Left lung (tissue), 10 donors: ENCODE data around the gene CACNA1E. TPM values are rescaled to one million over a fixed set of nuclear protein-coding genes. Genes with fewer than 3 reads are reported as not detected.

Source experiments
- ATAC-seq: fragments of 200-7000 bp; cut with Tn5 transposase; one replicate; pipeline ENCODE4 v1.9.1; 2020; ENCODE audit warnings: moderate library complexity
- DNase-seq, 4 donors: peaks; one replicate each; pipeline ENCODE4 v3.0.0-alpha.2; 2013 to 2020
- H3K27ac ChIP-seq, 2 donors: fragments of 200-600 bp; sonication (generic) in 1 of 2; one replicate each; pipeline versions ENCODE4 v1.5.0 to v1.8.0; 2020 to 2021
- H3K27me3 ChIP-seq, 2 donors: fragments of 200-600 bp; sonication (generic) in 1 of 2; one replicate each; pipeline versions ENCODE4 v1.5.0 to v1.8.0; 2020 to 2021
- H3K36me3 ChIP-seq, 2 donors: fragments of 200-600 bp; sonication (generic) in 1 of 2; one replicate each; pipeline versions ENCODE4 v1.5.0 to v1.8.0; 2020 to 2021
- H3K4me1 ChIP-seq, 2 donors: fragments of 200-600 bp; one replicate each; pipeline ENCODE4 v1.8.0; 2021
- H3K4me3 ChIP-seq, 2 donors: fragments of 200-600 bp; sonication (generic) in 1 of 2; one replicate each; pipeline versions ENCODE4 v1.5.0 to v1.8.0; 2020 to 2021; ENCODE audit warnings: mild to moderate bottlenecking in 1 of 2
- H3K9me3 ChIP-seq, 2 donors: fragments of 200-600 bp; sonication (generic) in 1 of 2; one replicate each; pipeline versions ENCODE4 v1.5.0 to v1.8.0; 2020 to 2021
- CTCF ChIP-seq, 2 donors: fragments of 200-600 bp; sonication (generic) in 1 of 2; IDR thresholded peaks; one replicate each; pipeline versions ENCODE4 v1.5.0 to v1.8.0; 2021; ENCODE audit warnings: antibody characterized with exemption in 2 of 2
- intact Hi-C, 2 donors: fragments of 100-400 bp; cut with DNase I; formaldehyde crosslinking; loops; one replicate each; pipeline versions ENCODE4 v1.11.2 to v1.14.2; 2022
- polyA plus RNA-seq, 6 donors: library from polyadenylated mRNA; unstranded; fragments of 120-200 nt; gene quantifications; one replicate each; pipeline ENCODE4 v1.2.1, GENCODE V29; 2013; ENCODE audit not compliant: insufficient read length in 6 of 6
- total RNA-seq, 2 donors: library from RNA; stranded (reverse); fragmentation: NEBNext Ultra II Directional; extraction: Animal tissue kit (Norgen Biotek cat#: 25700); gene quantifications; one replicate each; pipeline ENCODE4 v1.2.1, GENCODE V29; 2021
- donor health status: DM: no; HTN: yes; CAD: no.
- donor health status: DM: no; HTN: no; CAD: no.

The CACNA1E gene
- total and polyA plus RNA-seq, 8 donors, result 0.03 to 1.2 (median 0.13) TPM; not detected in 1

GRCh38 chr1:181559142-181559541, 75.8 kb downstream of the CACNA1E start:
- intact Hi-C loops, result no loop called here
- no peak for ATAC-seq
- no peak for TF ChIP-seq CTCF (IDR thresholded peaks at IDR 0.05)

GRCh38 chr1:181562395-181562794, 79.1 kb downstream of the CACNA1E start:
- no peak for TF ChIP-seq CTCF (IDR thresholded peaks at IDR 0.05)
- H3K36me3 ChIP-seq, result no peaks in the 10 kb centered on the region
- intact Hi-C loops, result no loop called here

More at GRCh38 chr1:181559142-181559541, 75.8 kb downstream of the CACNA1E start:
- Histone ChIP-seq H3K27ac (no peak overlapping the region), H3K27me3 (no peaks in the 10 kb centered on the region), H3K4me3 (no peak overlapping the region), H3K9me3 (no peaks in the 10 kb centered on the region), H3K36me3 (no peaks in the 10 kb centered on the region), H3K4me1 (no peaks in the 10 kb centered on the region)
- DNase-seq, result no peak

GRCh38 chr1:181568736-181569135, 85.4 kb downstream of the CACNA1E start:
- H3K9me3 ChIP-seq, result no peaks in the 10 kb centered on the region
- H3K27me3 ChIP-seq, result no peaks in the 10 kb centered on the region
- no peaks in the 10 kb centered on the region for H3K36me3 ChIP-seq
- H3K4me3 ChIP-seq, result no peak overlapping the region
- H3K4me1 ChIP-seq, result no peaks in the 10 kb centered on the region
- DNase-seq (no peak), ATAC-seq (no peak)
- no peak overlapping the region for H3K27ac ChIP-seq
- intact Hi-C loops, result no loop called here
- no peak for TF ChIP-seq CTCF (IDR thresholded peaks at IDR 0.05)

More at GRCh38 chr1:181562395-181562794, 79.1 kb downstream of the CACNA1E start:
- H3K9me3 ChIP-seq, result no peaks in the 10 kb centered on the region
- H3K4me1 ChIP-seq, result no peaks in the 10 kb centered on the region
- no peak overlapping the region for H3K27ac ChIP-seq
- ATAC-seq, result no peak
- H3K27me3 ChIP-seq, result no peaks in the 10 kb centered on the region
- DNase-seq, result no peak
- H3K4me3 ChIP-seq, result no peak overlapping the region

- TF ChIP-seq CTCF (IDR thresholded peaks at IDR 0.05), result no peak
Observed at GRCh38 chr1:181577475-181577874, 94.2 kb downstream of the CACNA1E start.

GRCh38 chr1:181583598-181583997, 100.3 kb downstream of the CACNA1E start:
- H3K36me3 ChIP-seq, result no peaks in the 10 kb centered on the region
- DNase-seq (no peak), ATAC-seq (peak; percentile 41)
- no peak overlapping the region for H3K4me3 ChIP-seq
- H3K4me1 ChIP-seq, result no peaks in the 10 kb centered on the region
- no peak for TF ChIP-seq CTCF (IDR thresholded peaks at IDR 0.05)
- no peaks in the 10 kb centered on the region for H3K27me3 ChIP-seq
- H3K9me3 ChIP-seq, result no peaks in the 10 kb centered on the region
- H3K27ac ChIP-seq, result no peak overlapping the region
- intact Hi-C loops, result no loop called here

More at GRCh38 chr1:181577475-181577874, 94.2 kb downstream of the CACNA1E start:
- ATAC-seq (no peak), DNase-seq (no peak)
- peaks cover 0 to 3% of the 10 kb centered on the region in 2 donors for H3K27me3 ChIP-seq
- no peak overlapping the region for H3K4me3 ChIP-seq
- no peak overlapping the region for H3K27ac ChIP-seq
- no peaks in the 10 kb centered on the region for H3K4me1 ChIP-seq
- H3K9me3 ChIP-seq, result no peaks in the 10 kb centered on the region
- no peaks in the 10 kb centered on the region for H3K36me3 ChIP-seq
- intact Hi-C loops, result no loop called here
